ENCODE data around the gene SSBP2.
"Not testable (repeated sequence)": the region's sequence is repeated elsewhere in the genome, so short reads cannot be mapped to it uniquely, and the experiment has no call there.

The SSBP2 gene

GRCh38 chr5:81724571-81724970 lies 26.3 kb downstream of the SSBP2 start:
- DNase-seq: no peak

- DNase-seq: no peak
Observed at GRCh38 chr5:81724108-81724507, 26.8 kb downstream of the SSBP2 start.

GRCh38 chr5:81721049-81721448 lies 29.8 kb downstream of the SSBP2 start:
- no peak for DNase-seq

GRCh38 chr5:81719743-81720345 lies 31.1 kb downstream of the SSBP2 start:
- no peak for DNase-seq

- no peak for DNase-seq
Observed at GRCh38 chr5:81718300-81718699, 32.6 kb downstream of the SSBP2 start.

- no peak for DNase-seq
Observed at GRCh38 chr5:81717860-81718259, 33.0 kb downstream of the SSBP2 start.

- DNase-seq: no peak
Observed at GRCh38 chr5:81717226-81717625, 33.7 kb downstream of the SSBP2 start.

- DNase-seq: not testable (repeated sequence)
Observed at GRCh38 chr5:81714076-81714475, 36.8 kb downstream of the SSBP2 start.

- no peak for DNase-seq
Observed at GRCh38 chr5:81708889-81709288, 42.0 kb downstream of the SSBP2 start.

- DNase-seq: no peak
Observed at GRCh38 chr5:81703840-81704239, 47.1 kb downstream of the SSBP2 start.

GRCh38 chr5:81700166-81700565 lies 50.7 kb downstream of the SSBP2 start:
- no peak for DNase-seq

GRCh38 chr5:81698813-81699212 lies 52.1 kb downstream of the SSBP2 start:
- DNase-seq: no peak

GRCh38 chr5:81696418-81697397 lies 54.2 kb downstream of the SSBP2 start:
- no peak for DNase-seq

- DNase-seq: no peak
Observed at GRCh38 chr5:81694726-81695125, 56.2 kb downstream of the SSBP2 start.

GRCh38 chr5:81688215-81688614 lies 62.7 kb downstream of the SSBP2 start:
- no peak for DNase-seq

- no peak for DNase-seq
Observed at GRCh38 chr5:81687292-81687691, 63.6 kb downstream of the SSBP2 start.

GRCh38 chr5:81685471-81685870 lies 65.4 kb downstream of the SSBP2 start:
- DNase-seq: no peak

GRCh38 chr5:81679885-81680284 lies 71.0 kb downstream of the SSBP2 start:
- DNase-seq: no peak

GRCh38 chr5:81675420-81675819 lies 75.5 kb downstream of the SSBP2 start:
- DNase-seq: no peak

- DNase-seq: no peak
Observed at GRCh38 chr5:81665795-81666194, 85.1 kb downstream of the SSBP2 start.

GRCh38 chr5:81660624-81661023 lies 90.3 kb downstream of the SSBP2 start:
- DNase-seq: not testable (repeated sequence)

GRCh38 chr5:81657386-81657785 lies 93.5 kb downstream of the SSBP2 start:
- DNase-seq: no peak

- DNase-seq: no peak
Observed at GRCh38 chr5:81656783-81657182, 94.1 kb downstream of the SSBP2 start.

GRCh38 chr5:81650987-81651386 lies 99.9 kb downstream of the SSBP2 start:
- DNase-seq: no peak
